Measurements from ENCODE around the gene KDM2B. TPM values are rescaled to one million over a fixed set of nuclear protein-coding genes. Genes with fewer than 3 reads are reported as not detected.

KDM2B gene
- polyA plus RNA-seq, 1 of the 3 experiments (the other 2 are of a cell fraction), result 11.5 TPM

GRCh38 chr12:121611306-121611705, 30.5 kb upstream of the KDM2B start:
- H4K20me1 ChIP-seq (ENCODE audit: insufficient read depth), result no peaks in the 10 kb centered on the region
- H3K4me3 ChIP-seq (ENCODE audit: low read depth in 2 of 2, low read length in 1 of 2), result no peak overlapping the region
- H3K9me3 ChIP-seq, result no peaks in the 10 kb centered on the region
- H3K79me2 ChIP-seq (ENCODE audit: insufficient read depth), result no peaks in the 10 kb centered on the region
- H3K9me2 ChIP-seq, result no peaks in the 10 kb centered on the region
- no peak overlapping the region for H3K4me2 ChIP-seq
- H3K4me1 ChIP-seq (ENCODE audit: control insufficient read depth in 1 of 2, insufficient read depth in 2 of 2, low read depth in 1 of 2, low read length in 1 of 2), result peaks cover 0 to 7% of the 10 kb centered on the region in 2 experiments; a peak in 1 of 4 replicates
- no peaks in the 10 kb centered on the region for H3K27me3 ChIP-seq (ENCODE audit: insufficient read depth)
- no peak overlapping the region for H2AFZ ChIP-seq (ENCODE audit: low read depth)
- H3K9ac ChIP-seq, result no peak overlapping the region
- CTCF ChIA-PET, result interaction anchor here (2.5 kb wide), 1 partner anchor 58 kb away, joined by 15 read pairs; no protein-coding TSS in a partner anchor
- no peak for TF ChIP-seq TCF12 (IDR thresholded peaks at IDR 0.05)
- TF ChIP-seq, protein P1, sequence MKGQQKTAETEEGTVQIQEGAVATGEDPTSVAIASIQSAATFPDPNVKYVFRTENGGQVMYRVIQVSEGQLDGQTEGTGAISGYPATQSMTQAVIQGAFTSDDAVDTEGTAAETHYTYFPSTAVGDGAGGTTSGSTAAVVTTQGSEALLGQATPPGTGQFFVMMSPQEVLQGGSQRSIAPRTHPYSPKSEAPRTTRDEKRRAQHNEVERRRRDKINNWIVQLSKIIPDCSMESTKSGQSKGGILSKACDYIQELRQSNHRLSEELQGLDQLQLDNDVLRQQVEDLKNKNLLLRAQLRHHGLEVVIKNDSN (IDR thresholded peaks at IDR 0.05; ENCODE audit: borderline replicate concordance, low read depth), result no peak
- no peak overlapping the region for H3K27ac ChIP-seq (ENCODE audit: low read depth in 2 of 2, low read length in 1 of 2)
- WGBS (ENCODE audit: low lambda C conversion rate), result 88% methylated on average over 1 of the region's 2 CpGs
- peaks cover 4% of the 10 kb centered on the region for H3F3A ChIP-seq (replicated peaks; ENCODE audit: insufficient read depth)
- DNase-seq, result peak; percentile 66
- POLR2A ChIA-PET, result interaction anchor here (0.6 kb wide), 1 partner anchor 1492 kb away, joined by 8 read pairs; no protein-coding TSS in a partner anchor
- H3K36me3 ChIP-seq (replicated peaks in 1 of 2; ENCODE audit: control insufficient read depth in 1 of 2, insufficient read depth in 2 of 2, low read length in 1 of 2), result no peaks in the 10 kb centered on the region

GRCh38 chr12:121610239-121611149, 29.7 kb upstream of the KDM2B start:
- Histone ChIP-seq H2AFZ (ENCODE audit: low read depth) (0 out of 2 replicates have a peak overlapping the region, but pooled peaks have one; percentile 9), H3K36me3 (replicated peaks in 1 of 2; ENCODE audit: control insufficient read depth in 1 of 2, insufficient read depth in 2 of 2, low read length in 1 of 2) (no peaks in the 10 kb centered on the region), H3K4me3 (ENCODE audit: low read depth in 2 of 2, low read length in 1 of 2) (no peak overlapping the region), H3K9ac (no peak overlapping the region), H3K9me2 (no peaks in the 10 kb centered on the region), H3K9me3 (no peaks in the 10 kb centered on the region), H3K4me2 (no peak overlapping the region), H3K27me3 (ENCODE audit: insufficient read depth) (no peaks in the 10 kb centered on the region), H3K4me1 (ENCODE audit: control insufficient read depth in 1 of 2, insufficient read depth in 2 of 2, low read depth in 1 of 2, low read length in 1 of 2) (peaks cover 0 to 7% of the 10 kb centered on the region in 2 experiments; a peak in 1 of 4 replicates), H3K79me2 (ENCODE audit: insufficient read depth) (no peaks in the 10 kb centered on the region), H3K27ac (ENCODE audit: low read depth in 2 of 2, low read length in 1 of 2) (no peak overlapping the region), H3F3A (replicated peaks; ENCODE audit: insufficient read depth) (peaks cover 4% of the 10 kb centered on the region), H4K20me1 (ENCODE audit: insufficient read depth) (no peaks in the 10 kb centered on the region)
- no peak for DNase-seq
- ChIA-PET CTCF (interaction anchor here (0.6 to 2.5 kb wide), 4 partner anchors 13 to 58 kb away, joined by 3 to 15 read pairs (median 3); no protein-coding TSS in a partner anchor), POLR2A (interaction anchor here (0.6 kb wide), 1 partner anchor 1492 kb away, joined by 8 read pairs; no protein-coding TSS in a partner anchor)
- 70% methylated on average over 11 of the region's 11 CpGs for WGBS (ENCODE audit: low lambda C conversion rate)
- TF ChIP-seq ELF1 (IDR thresholded peaks at IDR 0.05), result no peak
- TF ChIP-seq TAF1 (IDR thresholded peaks at IDR 0.05; ENCODE audit: borderline replicate concordance, low read depth, low read length), result no peak
- no peak for TF ChIP-seq FOXJ3 (CRISPR knock-in tag; IDR thresholded peaks at IDR 0.05)
- no peak for TF ChIP-seq MEF2A (IDR thresholded peaks at IDR 0.05; ENCODE audit: borderline replicate concordance, low read depth)
- TF ChIP-seq TEAD4 (IDR thresholded peaks at IDR 0.05; ENCODE audit: borderline replicate concordance, insufficient read depth), result no peak
- TF ChIP-seq RCOR1 (IDR thresholded peaks at IDR 0.05; ENCODE audit: low read length), result no peak
- TF ChIP-seq TCF12 (IDR thresholded peaks at IDR 0.05), result no peak
- no peak for TF ChIP-seq REST (IDR thresholded peaks at IDR 0.05; ENCODE audit: low read depth, low read length)
- TF ChIP-seq SMC3 (IDR thresholded peaks at IDR 0.05; ENCODE audit: low read depth, low read length), result no peak

All from SK-N-SH (cell line).